ENCODE data around the gene TRIM54.
A peak's percentile ranks its signal among the peaks of the same experiment; 100 is the strongest.
"Not testable (repeated sequence)": the region's sequence is repeated elsewhere in the genome, so short reads cannot be mapped to it uniquely, and the experiment has no call there.

TRIM54 gene

DNA sequence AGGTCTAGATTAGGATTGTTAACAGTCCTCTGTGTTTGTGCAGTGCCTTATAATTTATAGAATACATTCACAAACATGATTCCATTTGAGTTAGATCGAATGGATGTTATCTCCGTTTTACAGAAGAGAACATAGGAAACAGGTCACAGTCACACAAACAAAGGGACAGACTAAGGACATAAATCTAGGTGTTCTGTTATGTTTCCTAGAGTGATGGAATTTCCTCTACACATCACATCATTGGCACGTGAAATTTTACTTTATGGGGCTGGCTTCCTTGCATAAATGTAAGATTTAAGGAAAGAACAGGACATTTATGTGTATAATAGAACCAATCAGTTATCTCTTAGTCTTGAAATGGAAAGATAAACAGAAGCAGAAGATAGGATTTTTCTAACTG, 6.4 kb downstream of the TRIM54 start:
- no peak for DNase-seq

DNA sequence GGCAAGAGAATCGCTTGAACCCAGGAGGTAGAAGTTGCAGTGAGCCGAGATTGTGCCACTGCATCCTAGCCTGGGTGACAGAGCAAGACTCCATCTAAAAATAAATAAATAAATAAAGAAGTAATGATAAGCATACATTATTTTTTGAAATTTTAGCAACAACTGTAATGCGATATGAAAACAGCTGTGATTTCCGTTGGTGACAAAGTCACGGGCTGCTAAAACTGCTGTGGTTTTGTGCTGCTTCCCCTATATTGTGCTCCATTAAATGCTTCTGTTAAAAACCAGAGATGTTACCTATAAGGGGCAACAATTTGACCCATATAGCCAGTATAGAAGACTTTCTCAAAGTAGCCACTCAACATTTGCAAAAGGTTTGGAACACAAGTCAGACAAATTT, 8.3 kb downstream of the TRIM54 start:
- no peak for DNase-seq

DNA sequence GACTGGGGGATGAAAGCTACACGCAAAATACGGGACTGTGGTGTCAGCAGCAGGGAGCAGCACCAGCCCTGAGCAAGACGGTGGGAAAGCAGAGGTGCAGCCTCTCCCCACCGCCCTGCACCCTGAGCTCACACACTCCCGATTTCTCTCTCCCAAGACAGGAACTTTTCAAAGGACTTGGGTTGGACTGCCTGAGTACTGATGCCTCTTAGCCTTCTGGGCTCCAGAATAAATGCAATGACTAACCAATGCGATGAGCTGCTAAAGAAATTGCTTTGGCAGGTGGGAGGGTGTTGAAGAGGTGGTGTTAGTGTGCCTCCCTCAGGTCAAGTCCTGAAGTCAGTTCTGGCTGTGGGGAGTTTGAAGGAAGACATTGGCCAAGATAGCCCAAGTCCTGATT, 9.6 kb downstream of the TRIM54 start:
- peak; percentile 38 for DNase-seq

DNA sequence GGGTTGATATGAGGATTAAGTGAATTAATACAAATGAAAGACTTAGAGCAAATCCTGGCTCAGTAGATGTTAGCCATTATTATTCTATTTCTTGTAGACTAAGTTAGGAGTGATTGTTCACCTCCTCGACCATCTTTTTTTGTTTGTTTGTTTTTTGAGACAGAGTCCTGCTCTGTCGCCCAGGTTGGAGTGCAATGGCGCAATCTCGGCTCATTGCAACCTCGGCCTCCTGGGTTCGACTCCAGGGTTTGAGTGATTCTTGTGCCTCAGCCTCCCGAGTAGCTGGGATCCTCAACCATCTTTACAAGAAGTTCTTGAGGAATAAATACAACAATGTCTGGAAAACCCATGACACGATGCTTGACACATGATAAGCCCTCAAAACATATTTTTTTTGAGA, 12.7 kb downstream of the TRIM54 start:
- no peak for DNase-seq

DNA sequence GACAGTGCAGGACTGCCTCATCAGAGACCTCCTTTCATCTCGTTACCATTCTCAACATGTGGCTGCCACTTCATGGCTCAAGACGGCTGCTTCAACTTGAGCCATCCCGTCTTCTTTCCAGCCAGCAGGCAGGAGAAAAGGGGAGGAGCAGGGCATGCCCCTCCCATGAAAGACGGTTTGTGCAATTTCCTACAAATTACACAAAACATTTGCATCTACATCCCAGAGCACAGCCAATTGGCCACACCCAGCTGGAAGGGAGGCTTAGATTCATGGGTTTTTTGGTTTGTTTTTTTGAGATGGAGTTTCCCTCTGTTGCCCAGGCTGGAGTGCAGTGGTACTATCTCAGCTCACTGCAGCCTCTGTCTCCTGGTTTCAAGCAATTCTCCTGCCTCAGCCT, 14.3 kb downstream of the TRIM54 start:
- no peak for DNase-seq

DNA sequence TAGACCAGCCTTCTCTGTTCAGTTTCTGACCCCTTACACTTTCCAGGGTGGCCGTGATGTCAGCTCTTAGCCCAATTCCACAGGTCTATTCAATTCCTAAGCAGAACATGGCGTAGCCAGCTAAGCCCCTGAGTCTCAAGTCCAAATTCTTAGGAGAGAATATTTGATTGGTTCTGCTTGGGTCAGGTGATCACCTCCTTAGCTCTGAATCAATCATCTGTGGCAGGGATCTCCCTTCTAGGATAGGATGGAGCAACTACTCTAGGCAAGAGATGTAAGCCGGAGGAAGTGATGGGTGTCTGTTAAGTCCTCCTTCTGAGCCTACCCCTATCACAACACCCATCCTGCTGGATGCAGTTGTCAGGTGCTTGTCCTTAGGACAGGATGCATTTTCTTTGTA, 15.0 kb downstream of the TRIM54 start:
- no peak for DNase-seq

DNA sequence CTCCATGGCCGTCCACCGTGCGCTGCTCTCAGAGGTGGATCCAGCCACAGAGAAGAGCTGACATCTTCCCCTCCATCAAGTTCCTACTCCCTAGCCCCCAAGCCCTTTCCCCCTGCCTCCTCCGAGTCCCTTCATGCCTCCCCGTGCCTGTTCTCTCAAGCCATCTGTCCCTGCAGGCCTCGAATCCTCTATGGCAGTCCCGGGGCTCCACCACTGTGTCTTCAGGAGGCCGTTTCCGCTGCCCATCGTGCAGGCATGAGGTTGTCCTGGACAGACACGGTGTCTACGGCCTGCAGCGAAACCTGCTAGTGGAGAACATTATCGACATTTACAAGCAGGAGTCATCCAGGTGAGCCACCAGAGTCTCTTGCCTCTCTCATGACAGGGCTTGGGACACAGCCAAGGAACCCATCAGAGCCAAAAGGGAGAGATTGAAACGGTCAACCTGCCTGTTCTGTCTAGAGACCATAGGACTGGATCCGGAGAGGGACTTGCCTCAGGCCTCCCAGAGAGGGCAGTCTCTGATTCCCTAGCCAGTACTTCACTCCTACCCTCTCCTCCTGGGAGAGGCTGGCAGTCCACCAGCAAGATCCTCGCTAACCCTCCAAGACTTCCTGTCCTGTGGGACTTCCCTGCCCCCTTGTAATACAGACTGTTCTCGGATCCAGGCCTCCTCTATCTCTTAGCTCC, 16.3 kb downstream of the TRIM54 start:
- DNase-seq = no peak

DNA sequence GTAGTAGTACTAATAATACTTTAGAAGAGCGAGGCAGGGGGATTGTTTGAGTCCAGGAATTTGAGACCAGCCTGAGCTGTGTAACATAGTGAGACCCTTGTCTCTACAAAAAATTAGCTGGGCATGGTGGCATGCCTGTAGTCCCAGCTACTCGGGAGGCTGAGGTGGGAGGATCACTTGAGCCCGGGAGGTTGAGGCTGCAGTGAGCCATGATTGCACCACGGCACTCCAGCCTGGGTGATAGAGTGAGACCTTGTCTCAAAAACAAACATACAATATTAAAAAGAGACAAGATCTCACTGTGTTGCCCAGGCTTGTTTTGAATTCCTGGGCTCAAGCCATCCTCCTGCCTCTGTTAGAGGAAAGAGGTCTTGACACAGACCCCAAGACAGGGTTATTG, 18.4 kb downstream of the TRIM54 start:
- DNase-seq = not testable (repeated sequence)

DNA sequence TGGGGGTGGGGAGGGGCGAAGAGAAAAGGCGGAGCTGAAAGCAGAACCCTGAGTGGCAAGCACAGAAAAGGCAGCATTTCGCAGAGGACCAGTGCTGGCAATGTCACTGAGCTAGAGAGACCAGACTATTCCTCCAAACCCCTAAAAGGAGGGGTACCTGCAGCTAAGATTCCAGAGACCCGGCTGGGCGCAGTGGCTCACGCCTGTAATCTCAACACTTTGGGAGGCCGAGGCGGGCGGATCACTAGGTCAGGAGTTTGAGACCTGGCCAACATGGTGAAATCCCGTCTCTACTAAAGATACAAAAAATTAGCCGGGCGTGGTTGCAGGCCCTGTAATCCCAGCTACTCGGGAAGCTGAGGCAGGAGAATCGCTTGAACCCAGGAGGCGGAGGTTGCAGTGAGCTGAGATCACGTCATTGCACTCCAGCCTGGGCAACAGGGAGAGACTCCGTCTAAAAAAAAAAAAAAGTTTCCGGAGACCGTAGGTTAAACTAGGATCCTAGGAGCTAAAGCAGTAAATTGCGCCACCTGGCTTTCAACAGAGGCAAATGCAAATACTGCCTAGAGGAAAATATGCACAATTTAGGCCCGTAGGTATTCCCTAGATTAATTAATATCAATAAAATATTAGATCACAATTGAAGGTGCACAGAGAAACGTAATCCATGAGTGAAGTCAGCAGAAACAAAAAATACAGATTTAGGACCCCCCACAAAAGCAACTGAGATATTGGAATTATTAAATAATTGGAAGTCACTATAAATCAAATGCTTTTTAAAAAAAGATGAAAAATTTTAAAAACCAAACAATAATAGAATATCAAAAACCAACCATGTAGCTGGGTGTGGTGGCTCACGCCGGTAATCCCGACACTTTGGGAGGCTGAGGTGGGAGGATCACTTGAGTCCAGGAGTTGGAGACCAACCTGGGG, 21.1 kb downstream of the TRIM54 start:
- DNase-seq = peak; percentile 80

DNA sequence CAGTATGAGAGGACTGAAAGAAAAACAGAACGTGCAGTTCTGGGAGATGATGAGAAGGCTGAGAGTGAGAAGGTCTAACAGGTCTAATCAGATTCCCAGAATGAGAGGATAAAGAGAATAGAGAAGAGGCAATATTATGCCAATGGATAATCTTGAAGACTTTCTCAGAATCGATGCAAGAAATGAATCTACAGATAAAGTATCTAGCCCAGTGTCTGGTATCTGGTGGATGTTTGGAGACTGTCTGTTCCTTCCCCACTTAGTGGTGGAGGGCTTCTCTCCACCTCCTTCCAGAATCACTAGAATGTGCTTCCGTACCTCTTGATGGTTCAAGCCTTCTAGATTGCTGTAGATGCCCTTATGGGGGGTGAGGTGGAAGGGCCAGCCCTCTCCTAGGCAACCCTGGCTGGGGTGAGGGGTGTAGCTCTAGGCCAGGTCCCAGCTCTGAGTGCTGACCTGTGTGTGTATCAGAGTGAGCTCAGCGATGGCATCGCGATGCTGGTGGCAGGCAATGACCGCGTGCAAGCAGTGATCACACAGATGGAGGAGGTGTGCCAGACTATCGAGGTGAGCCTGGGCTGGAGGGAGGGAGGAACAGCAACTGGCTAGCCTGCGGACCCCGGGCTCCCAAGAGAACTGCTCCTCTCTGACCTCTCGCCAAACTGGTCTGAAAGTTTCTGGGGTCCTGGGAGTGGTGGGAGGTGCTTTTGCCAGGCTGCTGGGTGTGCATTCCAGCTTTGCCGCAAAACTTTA, 22.4 kb downstream of the TRIM54 start:
- no peak for DNase-seq

DNA sequence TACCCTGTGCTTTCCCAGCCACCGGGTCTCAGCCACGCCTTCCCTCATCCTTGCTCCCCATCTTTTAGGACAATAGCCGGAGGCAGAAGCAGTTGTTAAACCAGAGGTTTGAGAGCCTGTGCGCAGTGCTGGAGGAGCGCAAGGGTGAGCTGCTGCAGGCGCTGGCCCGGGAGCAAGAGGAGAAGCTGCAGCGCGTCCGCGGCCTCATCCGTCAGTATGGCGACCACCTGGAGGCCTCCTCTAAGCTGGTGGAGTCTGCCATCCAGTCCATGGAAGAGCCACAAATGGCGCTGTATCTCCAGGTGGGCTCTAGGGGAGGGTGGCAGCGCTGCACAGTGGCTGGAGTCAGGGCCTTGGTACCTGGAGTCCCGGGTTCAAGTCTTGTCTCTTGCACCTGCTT, 23.3 kb downstream of the TRIM54 start:
- DNase-seq = no peak

DNA sequence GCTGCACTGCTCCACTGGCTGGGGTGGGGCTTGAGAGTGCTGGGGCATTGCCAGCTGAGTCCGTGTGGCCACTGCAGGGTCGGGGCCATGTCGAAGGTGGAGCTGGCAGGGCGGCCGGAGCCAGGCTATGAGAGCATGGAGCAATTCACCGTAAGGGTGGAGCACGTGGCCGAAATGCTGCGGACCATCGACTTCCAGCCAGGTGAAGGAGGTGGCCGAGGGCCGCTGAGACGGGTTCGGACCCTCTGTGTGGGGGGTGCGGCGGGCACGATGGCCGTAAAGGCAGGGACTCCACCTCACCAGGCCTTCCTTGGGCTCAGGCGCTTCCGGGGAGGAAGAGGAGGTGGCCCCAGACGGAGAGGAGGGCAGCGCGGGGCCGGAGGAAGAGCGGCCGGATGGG, 23.9 kb downstream of the TRIM54 start:
- no peak for DNase-seq

DNA sequence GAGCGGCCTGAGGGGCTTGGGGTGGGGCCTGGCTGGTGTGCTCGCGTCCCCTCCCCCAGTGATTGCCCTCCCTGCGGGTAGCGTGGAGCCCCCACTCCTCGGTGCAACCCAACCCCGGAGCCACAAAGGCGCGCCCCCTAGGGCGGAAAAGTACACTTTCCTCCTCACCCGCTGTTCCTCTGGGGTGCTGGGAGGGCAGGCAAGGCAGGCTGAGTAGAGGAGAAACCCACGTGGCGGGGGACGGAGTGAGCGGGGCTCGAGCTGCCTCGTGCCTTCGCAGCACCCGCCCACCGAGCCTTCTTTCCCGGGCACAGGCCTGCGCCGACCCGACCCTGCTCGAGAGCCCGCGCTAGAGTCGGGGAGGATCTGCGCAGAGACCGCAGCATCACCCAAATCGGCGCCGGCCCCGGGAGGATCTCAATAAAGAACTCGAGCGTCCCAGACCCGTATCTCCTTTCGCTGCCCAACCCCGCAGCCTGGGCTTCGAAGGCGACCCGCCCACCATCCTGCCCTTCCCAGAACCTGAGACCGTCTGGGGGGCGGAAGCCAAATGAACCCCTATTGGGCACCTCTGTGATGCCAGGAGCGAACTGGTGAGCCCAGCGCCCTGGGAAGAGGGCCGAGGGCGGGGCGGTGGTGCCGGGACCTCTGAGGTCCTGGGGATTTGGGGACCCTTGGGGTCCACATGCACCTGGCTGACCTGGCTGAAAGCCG, 24.5 kb downstream of the TRIM54 start:
- no peak for DNase-seq

DNA sequence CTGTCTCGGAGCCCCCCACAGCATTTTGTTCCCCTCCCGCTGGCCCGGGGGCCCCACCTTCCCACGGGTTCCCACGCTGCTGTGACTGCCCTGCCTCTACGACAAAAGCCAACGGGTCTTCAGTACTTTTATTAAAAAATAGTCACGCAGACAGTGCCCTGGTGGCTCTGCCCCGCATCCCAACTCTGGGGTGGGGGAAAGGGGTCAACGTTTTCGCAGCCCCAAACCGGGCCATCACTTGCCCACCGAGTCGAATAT, 25.0 kb downstream of the TRIM54 start:
- DNase-seq = no peak

DNA sequence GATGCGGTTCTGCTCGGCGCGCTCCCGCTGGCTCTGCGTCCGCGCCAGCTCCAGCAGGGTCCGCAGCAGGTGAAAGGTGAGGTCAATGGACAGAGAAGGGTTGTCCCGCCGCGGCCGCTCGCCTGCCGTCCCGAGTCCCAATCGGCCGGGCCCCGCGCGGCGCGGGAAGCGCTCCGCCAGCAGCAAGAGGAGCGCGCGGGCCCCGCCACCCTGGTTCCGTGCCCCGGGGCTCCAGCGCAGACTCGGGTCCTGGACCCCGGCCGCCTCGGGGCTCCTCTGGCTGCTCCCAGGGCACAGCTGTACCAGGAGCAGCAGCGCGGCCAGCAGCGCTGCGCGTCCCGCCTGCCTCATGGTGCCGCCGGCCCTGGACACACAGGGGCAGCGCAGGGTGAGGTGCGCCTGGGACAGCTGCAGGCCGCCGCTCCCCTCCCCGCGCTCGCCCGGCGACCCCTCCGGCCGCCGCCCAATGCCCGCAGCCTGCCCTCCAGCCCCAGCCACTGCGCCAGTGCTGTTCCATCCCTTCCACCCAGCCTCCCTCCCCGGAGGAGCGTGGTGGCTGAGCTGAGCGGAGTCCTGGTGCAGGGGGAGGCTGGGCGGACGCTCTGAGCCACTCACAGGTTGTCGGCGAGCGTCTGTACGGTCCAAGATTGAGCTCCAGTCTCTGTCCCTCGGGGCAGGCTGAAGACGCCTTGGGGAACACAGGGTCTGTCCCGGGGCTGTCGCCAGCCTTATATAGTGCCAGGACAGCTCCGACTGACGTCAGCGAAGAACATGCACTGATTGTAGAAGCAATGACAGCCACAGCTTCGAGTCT, 25.5 kb downstream of the TRIM54 start:
- DNase-seq = no peak

DNA sequence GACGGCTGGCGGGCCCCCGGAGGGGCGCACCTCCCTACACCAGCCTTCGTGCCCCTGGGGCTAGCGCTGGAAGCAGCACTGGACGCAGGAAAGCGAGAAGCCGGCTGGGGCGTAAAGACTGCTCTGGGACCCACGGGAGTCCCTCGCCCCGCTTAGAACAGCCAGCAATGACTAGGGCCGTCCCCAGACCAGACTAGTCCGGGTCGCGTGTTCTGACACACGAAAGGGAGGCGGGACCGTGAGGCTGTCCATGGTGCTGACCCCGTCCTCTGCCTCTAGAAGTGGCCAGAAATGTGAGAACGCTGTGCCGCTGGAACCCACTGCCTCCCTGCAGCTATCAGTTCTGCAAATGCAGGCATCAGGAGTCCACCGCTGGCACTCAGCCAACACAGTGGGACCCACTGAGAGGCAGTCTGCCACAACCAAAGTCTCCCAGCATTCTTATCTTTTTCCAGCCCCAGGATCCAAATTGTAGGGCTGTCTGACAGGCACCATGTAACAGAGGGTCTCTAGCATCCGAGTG, 26.2 kb downstream of the TRIM54 start, which contains the start of gene UCN:
UCN (minus strand) TSS at position 87 of the 523 bp plus-strand sequence. CDS start 550 bp downstream, outside the sequence.
- DNase-seq = no peak

DNA sequence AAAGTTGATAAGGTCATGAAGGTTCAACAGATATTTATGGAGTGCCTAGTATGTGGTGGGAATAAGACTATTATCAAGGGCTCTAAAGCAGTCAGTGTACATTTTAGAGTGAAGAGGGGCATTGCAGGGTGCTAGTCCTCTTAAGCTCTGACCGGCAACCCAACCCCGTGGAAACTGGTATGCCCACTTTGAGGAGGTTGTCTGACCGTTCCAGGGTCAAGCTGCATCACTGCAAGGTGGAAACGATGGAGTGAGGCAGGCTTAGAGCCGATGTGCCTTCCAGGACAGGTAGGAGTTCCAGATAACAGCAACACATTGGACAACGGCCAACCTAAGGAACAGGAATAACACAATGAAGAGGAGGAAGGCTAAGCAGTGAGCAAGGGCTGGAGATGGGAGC, 27.4 kb downstream of the TRIM54 start:
- DNase-seq = no peak

DNA sequence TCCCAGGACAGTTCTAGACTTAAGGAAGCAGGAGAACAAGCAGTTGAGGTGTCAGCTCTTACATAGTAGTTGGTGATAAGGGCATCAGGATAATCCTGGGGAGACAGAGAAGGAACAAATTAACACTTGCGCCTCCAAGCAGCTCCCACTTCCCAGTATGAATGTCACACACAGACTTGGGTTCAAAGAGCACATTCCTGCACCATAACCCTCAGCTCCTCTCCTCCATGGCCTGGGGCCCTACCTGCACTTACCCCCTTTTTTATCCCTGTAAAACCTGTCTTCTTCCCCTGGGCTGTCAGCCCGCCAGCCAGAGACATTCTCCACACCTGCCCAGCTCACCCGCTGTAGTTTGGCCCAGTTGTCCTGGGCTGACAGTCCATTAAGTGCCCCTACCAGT, 29.9 kb downstream of the TRIM54 start:
- no peak for DNase-seq

DNA sequence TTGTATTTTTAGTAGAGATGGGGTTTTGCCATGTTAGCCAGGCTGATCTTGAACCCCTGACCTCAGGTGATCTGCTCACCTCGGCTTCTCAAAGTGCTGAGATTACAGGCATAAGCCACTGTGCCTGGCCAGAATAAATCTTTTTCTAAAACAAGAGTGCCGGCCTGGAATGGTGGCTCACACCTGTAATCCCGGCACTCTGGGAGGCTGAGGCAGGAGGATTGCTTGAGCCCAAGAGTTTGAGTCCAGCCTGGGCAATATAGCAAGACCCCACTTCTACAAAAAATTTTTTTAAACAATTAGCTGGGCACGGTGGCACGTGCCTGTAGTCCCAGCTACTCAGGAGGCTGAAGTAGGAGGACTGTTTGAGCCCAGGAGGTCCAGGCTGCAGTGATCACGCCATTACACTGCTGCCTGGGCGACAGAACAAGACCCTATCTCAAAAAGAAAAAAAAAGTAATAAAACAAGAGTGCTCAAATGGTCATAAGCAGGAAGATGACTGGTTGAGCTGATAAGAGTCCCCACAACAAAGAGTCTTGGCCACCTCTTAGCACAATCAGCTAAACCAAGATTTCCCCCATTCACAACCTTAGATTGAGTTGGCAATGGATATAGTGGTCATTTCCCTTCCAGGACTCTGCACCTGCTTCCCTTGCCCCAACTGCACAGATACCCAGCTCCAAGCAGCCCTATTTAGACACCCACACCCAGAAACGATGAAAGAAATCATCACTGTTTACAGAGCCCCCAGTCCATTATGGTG, 31.8 kb downstream of the TRIM54 start:
- no peak for DNase-seq

DNA sequence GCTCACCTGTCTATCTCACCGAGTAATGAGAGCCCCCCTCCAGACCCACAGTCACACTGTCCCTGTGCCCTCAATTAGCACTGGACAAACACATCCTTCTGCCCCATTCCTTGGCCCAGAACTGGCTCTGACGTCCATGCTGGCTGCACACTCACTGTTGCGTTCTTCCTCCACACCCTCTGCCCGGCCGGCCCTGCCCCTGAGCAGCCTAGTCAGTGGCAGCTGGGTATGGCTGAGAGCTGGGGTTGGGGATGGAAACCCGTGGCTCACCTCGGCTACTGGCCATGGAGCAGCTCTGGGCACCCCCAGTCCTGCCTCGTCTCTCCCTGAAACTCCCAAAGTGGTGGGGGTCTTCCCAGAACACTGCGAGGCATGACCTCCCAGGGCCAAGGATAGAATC, 32.5 kb downstream of the TRIM54 start:
- no peak for DNase-seq

DNA sequence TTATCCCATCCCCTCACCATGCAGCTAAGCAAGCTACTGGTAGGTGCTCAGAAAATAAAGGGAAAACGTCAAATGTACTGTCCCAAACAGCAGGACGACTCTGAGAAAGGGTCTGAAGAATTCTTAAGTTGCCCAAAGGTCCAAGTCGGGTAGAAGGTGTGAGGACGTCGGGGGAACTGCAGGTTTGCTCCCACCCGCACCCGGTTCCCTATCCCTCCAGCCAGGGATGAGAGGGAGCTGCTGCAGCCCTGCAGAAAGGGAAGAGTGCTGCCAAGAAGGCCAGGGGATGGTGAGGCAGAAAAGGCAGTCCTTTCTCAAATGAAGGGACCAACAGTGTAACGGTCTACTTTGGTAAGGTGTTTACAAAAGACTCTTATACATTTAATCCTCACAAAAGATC, 32.9 kb downstream of the TRIM54 start:
- no peak for DNase-seq
